IPS-18c (cell line): ENCODE results near the gene FBLIM1.
A peak's percentile ranks its signal among the peaks of the same experiment; 100 is the strongest.

Experiments
- H3K4me3 ChIP-seq: 2 replicates; pipeline ENCODE4 v1.7.0; 2013; ENCODE audit warnings: low read depth, mild to moderate bottlenecking, low read length, moderate library complexity; ENCODE audit not compliant: insufficient read depth
- H3K9me3 ChIP-seq: one replicate; pipeline ENCODE4 v1.6.1; 2013; ENCODE audit warnings: mild to moderate bottlenecking, low read length, moderate library complexity; ENCODE audit not compliant: control insufficient read depth, insufficient read depth

FBLIM1 gene

DNA sequence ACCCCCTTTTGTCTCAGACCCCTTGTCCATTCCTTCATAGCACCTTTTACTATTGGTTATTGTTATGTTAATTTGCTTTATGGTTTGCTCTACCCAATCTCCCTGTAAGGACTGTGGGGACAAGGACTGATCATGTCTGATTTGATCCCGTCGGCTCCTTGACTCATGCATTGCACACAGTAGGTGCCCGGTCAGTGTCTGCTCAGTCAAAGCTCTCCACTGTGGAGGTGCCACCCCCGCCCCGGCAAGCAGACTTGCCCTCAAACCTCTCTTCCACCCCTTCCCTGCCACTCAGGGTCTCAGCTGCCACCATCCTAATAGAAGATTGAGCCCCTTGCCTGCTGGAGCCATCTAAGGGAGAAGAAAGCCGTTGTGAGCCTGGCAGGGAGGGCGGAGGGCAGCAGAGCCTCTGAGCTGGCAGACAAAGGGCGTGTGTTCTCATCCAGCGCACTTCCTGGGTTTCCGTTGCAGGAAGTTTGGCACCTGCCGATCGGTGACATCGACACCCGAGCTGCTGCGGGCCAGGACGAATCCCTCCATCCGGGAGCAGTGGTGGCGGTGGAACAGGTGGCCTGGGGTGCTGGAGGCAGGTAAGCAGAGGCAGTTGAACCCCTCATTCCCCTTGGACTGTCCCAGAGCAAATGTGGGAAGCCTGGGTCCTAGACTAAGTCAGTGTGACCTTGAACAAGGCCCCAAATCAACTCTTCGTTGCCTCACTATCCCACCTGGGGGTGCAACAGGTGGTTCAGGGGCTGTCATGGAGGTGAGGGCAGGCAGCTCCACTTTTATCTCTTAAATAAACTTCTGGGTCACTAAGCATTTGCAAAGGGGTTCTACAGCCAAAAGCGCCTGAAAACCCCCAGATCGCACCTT is 2.2 kb upstream of the FBLIM1 start:
- Histone ChIP-seq H3K9me3 (no peaks in the 10 kb centered on the region), H3K4me3 (no peak overlapping the region; the same call in 1 of the 2 replicates)

DNA sequence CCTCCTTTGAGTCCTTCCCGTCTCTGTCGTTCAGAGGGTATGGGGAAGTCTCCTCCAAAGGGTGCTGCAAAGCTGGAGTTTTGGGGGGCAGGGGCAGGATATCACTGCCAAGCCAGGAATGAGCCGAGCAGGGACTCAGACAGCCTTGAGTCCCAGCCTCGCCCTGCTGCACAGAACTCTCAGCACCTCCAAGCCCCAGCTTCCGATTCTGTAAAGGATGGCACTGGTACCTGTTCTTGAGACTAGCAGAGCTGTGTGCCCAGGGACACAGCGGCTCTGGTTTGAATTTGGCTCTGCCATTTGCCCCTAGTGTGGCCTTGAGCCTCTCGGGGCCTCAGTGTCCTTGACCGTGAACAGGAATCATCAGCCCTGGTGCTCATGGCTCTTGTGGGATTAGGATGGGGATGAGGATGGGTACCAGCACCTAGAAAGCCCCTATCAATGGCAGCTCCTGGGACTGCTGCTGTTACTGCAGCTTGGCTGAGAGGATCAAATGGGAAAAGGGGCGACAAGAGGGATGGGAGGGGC is 1.5 kb upstream of the FBLIM1 start:
- no peaks in the 10 kb centered on the region for H3K9me3 ChIP-seq
- H3K4me3 ChIP-seq, result no peak overlapping the region

DNA sequence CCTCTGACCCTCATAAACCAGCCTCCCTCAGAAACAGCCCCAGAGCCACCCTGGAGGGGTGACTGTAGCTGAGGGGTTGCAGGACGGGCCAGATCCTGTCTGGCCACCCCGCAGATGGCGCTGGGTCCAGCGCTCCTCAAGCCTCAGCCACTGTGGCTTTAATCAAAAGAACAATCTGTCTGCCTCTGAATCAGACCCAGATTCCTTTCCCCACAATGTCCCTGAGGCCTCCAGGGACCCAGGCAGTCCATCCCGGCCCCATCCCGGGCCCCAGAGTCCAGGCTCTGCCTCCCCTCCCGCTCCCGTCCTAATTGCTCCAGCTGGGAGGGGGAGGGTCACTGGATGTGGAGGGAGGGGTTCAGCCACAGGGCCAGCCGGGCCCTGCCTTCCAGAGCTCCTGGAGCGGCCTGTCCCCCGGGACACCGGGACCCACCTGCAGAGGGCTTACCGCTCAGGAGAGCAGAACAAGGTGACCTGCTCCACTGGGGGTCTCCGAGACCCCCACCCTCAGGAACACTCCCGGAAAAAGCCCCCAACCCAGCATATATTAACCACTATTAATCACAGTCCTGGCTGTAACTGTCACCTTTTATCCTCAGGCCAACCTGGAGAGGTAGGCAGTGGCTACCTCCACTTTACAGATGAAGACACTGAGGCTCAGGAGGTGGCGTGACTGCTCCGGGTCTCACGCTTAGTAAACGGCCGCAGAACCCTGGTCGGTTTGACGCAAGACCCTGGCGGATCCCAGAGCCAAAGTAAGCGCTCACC is 836 bp upstream of the FBLIM1 start:
- Histone ChIP-seq H3K9me3 (no peaks in the 10 kb centered on the region), H3K4me3 (peak overlapping the region; percentile 34)

DNA sequence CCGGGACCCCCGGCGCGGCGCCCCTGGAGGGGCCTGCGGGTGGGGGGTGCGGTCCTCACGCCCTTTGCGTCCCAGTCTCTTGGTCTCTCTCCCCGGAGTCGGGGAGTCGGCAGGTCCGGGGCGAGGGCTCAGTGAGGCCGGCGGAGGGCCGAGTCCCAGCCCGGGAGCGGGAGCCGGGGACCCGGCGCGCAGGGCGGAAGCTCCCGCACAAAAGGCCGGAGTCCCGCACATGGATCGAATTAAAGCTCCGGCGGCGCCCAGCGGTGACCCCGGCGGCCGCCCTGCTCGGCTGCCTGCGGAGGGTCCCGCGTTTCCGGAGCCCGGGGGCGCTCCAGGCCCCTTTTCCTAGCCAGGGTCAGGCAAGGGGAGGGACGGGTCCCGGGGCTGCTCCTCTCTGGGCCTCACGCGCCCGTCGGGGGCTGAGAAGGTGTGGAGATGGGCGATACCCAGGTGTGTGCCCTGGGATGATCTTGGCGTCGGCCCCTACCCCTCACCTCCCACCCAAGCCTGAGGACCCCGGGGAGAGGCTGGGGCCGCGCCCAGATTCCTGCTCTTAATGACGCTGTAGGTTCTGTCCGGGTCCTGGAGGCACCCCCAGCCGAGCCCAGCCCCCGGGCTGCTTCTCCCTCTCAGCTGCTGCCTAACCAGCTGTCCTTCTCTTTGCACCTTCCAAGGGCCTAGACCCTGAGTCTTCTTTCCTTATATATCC is 512 bp downstream of the FBLIM1 start:
- no peaks in the 10 kb centered on the region for H3K9me3 ChIP-seq
- peak overlapping the region; percentile 82 for H3K4me3 ChIP-seq

DNA sequence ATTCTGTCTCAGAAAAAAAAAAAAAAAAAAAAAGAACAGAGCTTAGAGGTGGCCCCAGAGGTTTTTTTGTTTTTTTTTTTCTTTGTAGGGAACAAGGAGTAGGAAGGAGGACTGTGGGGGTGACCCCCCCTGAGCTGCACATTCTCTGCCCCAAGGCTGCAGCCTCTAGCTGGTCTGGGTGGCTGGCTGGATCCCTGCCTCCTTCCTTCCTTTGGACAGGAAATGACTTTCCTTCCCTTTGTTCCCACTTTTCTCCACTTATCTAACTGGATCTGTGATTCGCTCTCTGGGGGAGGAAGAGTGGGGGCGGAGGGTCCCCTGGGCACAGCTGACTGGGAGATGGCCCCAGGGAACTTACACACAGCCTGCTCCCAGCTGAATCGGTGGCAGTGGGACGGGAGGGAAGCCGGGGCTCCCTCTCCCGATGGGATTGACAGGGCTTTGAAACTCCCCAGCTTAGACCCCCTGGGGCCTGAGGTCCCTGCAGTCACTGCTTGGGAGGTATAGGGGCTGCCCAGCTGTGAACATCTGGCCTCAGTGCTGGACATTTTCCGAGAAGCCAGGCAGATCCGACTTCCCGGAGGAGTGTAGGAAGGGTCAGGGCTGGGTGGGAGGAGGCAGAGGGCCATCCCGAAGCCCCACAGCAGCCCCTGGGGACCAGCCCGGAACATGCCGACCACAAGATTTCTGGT is 2.1 kb downstream of the FBLIM1 start:
- no peaks in the 10 kb centered on the region for H3K9me3 ChIP-seq
- H3K4me3 ChIP-seq, result peak overlapping the region; percentile 15; the same call in 1 of the 2 replicates

DNA sequence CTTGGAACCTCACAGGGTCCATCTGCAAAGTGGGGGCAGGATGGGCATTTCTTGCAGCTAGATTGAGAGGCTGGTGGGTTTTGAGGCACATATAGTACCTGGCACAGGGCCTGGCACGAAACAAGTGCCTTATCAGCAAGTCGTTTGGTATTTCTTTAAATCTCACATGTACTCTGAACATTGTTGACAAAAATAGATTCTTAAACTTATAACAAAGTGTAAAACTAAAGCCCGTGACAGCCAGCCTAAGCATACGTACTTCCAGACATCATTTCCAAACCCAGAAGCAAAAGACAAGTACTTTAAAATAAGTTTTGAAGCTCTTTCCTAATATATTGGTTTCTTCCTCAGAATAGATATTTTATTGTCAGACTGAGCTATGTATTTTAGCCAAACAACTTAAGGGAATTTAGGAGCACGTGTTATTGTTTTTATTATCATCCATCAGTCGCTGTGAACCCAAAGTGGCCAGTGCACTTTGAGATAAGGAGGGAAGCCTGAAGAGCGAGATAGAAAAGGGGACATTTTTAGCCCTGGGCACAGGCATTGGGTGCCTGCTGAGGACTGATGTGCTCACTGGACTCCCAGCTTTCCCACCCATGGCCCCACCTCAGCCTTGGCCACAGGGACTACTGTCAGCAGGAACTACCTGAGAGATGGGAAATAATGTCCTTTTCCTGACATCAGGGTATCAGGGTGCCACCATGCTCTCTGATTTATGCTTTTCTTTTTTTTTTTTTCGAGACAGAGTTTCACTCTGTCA is 3.0 kb downstream of the FBLIM1 start:
- Histone ChIP-seq H3K4me3 (no peak overlapping the region), H3K9me3 (no peaks in the 10 kb centered on the region)

DNA sequence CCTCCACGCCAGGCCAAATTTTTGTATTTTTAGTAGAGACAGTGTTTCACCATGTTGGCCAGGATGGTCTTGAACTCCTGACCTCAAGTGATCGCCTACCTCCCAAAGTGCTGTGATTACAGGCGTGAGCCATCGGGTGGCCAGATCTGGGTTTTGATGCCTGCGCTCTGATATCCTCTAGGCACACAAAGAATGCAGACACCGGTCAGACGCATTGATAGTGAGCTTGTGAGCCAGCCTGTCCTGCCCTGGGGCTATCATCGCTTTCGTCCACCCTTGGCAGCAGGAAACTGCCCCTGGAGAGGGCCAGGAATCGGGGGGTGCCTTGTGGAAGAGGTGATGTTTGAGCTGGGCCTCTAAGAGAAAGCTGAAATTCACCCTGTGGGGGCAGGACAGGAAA is 4.0 kb downstream of the FBLIM1 start:
- Histone ChIP-seq H3K9me3 (no peaks in the 10 kb centered on the region), H3K4me3 (no peak overlapping the region)

DNA sequence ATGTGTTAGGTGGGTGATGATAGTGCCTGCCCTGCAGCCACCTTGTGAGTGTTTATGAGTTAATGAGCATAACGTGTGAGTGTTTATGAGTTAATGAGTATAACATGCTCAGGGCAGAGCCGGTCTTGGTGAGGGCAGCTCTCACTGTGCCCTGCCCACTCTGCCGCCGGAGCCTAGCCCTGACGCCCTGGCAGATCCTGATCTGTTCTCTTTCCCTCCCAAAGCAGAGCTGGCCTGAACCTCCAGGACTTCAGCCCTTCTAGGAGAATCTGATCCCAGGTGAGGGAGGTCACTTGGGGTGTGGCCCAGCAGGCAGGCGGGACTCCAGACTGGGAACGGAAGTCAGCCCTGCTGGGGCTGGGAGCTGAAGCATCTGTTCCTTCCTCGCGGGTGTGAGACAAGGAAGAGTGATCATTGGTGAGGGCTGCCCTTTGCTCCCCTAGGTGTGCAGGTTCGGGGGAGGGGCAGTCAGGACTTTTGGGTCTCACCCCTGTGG is 5.7 kb downstream of the FBLIM1 start:
- Histone ChIP-seq H3K4me3 (no peak overlapping the region), H3K9me3 (no peaks in the 10 kb centered on the region)

DNA sequence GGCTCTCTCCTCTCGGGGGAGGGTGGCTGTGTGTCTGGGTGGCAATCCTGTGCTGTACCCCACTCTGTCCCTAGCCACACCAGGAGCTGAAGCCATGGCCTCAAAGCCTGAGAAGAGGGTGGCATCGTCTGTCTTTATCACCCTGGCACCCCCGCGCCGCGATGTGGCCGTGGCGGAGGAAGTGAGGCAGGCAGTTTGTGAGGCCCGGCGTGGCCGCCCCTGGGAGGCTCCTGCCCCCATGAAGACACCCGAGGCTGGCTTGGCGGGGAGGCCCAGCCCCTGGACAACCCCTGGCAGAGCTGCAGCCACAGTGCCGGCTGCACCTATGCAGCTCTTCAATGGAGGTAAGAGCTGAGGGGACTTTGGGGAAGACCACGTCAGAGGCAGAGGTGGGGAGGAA is 6.3 kb downstream of the FBLIM1 start:
- H3K9me3 ChIP-seq, result no peaks in the 10 kb centered on the region
- H3K4me3 ChIP-seq, result no peak overlapping the region

DNA sequence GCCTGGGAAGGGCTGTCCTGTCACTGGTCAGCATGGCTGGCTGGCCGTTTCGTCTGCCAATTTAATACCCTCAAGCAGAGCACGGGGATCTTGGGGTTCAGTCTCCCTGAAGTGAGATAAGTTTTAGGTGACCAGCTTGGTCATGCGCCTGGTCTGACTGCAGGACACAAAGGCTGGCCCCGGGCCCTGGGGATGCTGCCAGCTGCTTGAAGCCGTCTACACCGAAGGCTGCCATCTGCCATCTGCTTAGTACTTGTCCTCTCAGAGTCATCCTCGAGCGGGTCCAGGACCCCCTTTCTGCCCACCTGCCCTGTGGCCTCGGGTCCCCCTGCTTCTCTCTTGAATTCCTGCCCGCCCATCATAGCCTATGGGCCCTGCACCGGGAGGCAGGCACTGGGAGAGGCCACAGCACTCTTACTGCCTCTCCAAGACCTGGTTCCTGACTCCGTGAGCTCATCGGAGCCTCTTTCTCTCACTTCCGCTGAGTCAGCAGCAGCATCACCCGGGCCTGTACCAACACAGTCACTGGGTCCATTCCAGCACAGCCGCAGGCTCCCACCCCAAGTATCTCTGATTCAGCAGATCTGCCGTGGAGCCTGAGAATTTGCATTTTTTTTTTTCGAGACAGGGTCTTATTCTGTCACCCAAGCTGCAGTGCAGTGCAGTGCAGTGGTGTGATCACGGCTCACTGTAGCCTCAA is 7.0 kb downstream of the FBLIM1 start:
- Histone ChIP-seq H3K4me3 (no peak overlapping the region), H3K9me3 (no peaks in the 10 kb centered on the region)

DNA sequence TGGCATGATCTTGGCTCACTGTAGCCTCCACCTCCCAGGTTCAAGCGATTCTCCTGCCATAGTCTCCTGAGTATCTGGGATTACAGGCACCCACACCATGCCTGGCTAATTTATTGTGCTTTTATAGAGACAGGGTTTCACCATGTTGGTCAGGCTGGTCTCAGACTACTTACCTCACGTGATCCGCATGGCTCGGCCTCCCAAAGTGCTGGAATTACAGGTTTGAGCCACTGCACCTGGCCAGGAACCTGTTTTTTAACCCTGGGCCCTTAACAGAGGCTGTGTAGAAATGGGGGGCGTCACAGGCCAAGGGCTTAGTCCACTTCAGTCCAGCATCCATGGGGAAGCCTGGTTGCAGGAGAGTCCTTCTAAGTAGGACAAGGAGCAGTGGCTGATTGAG is 9.3 kb downstream of the FBLIM1 start:
- H3K4me3 ChIP-seq, result no peak overlapping the region
- no peaks in the 10 kb centered on the region for H3K9me3 ChIP-seq

DNA sequence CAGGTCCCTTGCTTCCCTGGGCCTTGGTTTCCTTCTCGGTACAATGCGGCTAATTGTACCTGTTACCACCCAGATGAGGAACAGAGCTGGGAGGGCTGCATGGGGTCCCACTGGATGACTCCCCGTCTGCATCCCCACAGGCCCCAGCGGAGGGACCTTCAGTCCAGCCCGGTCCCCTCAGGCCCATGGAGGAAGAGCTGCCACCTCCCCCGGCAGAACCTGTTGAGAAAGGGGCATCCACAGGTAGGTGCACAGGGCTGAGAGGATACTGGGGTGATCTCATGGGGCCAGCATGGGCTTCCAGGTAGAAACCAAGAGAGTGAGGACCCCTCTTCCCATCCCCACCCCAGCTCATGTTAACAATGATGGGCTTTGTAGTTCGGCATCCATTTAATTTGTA is 9.8 kb downstream of the FBLIM1 start:
- H3K9me3 ChIP-seq, result no peaks in the 10 kb centered on the region

DNA sequence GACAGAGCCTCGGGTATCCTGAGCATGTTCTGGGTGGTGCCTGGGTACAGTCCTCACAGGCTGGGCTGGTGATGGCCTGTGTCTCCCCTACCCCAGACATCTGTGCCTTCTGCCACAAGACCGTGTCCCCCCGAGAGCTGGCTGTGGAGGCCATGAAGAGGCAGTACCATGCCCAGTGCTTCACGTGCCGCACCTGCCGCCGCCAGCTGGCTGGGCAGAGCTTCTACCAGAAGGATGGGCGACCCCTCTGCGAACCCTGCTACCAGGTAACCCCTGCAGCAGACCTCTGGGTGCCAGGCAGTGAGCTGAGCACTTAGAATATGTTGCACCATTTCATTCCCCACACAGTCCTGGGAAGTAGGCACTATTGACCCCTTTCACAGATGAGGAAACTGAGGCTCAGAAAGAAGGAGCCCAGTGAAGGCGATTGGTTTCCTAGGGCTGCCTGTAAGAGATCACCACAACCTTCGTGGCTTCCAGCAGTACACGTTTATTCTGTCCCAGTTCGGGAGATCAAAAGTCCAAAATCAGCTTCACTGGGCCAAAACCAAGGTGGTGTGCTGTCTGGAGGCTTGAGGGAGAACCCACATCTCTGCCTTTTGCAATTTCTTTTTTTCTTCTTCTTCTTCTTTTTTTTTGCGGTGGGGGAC is 11.8 kb downstream of the FBLIM1 start:
- H3K4me3 ChIP-seq, result no peak overlapping the region
- H3K9me3 ChIP-seq, result no peaks in the 10 kb centered on the region

More for the DNA sequence above, 9.8 kb downstream of the FBLIM1 start:
- H3K4me3 ChIP-seq, result no peak overlapping the region

DNA sequence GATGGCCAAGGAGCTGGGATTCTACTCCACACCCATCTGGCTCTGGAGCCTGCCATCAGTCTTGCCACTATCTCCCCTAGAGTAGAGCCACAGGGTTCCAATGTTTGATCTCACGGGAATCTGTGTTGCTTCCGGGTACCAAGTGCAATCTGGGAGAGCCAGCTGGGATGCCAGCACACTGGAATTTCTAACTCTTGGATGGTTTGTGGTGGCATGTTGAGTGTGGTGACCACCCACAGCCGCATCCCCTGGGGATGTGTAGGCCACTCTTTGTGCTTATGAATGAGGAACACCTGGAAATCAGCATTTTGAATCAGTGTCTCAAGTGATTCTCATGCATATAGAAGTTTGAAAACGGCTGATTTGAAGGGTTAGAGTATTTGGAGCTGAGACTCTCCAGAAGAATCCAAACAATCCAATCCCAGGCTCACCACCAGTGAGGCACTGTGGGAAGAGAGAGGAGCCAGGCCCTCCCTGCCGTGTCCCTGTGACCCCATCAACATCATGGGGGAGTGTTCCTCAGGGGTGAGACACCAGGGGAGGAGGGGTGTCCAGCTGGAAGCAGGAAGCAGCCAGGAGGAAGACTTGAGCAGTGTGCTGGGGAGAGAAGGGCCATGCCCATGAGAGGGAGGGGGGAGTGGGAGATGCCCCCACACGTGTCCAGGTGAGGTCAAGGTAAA is 13.4 kb downstream of the FBLIM1 start:
- Histone ChIP-seq H3K9me3 (no peaks in the 10 kb centered on the region), H3K4me3 (no peak overlapping the region)

DNA sequence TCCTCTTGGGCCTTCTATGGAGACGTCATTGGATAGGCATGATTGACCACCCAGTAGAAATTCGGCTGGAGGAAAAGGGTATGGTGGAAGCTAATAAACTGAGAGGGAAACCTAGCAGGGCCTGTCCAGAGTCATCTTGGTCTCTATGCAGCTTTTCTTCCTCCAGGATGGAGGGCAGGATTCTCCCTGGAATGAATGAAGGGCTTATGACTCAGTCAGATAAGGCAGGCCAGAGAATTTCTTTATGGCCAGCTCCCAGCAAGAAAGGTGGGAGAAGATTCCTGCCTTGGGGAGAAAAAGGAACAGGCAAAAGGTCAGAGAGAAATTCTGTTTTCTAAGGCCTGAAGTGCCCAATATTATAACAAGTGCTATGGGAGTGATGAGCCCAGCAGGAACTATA is 17.1 kb downstream of the FBLIM1 start:
- H3K4me3 ChIP-seq, result no peak overlapping the region
- H3K9me3 ChIP-seq, result no peaks in the 10 kb centered on the region
